ENCODE data around the gene IFIT2.
"Not testable (repeated sequence)": the region's sequence is repeated elsewhere in the genome, so short reads cannot be mapped to it uniquely, and the experiment has no call there.

The IFIT2 gene

DNA sequence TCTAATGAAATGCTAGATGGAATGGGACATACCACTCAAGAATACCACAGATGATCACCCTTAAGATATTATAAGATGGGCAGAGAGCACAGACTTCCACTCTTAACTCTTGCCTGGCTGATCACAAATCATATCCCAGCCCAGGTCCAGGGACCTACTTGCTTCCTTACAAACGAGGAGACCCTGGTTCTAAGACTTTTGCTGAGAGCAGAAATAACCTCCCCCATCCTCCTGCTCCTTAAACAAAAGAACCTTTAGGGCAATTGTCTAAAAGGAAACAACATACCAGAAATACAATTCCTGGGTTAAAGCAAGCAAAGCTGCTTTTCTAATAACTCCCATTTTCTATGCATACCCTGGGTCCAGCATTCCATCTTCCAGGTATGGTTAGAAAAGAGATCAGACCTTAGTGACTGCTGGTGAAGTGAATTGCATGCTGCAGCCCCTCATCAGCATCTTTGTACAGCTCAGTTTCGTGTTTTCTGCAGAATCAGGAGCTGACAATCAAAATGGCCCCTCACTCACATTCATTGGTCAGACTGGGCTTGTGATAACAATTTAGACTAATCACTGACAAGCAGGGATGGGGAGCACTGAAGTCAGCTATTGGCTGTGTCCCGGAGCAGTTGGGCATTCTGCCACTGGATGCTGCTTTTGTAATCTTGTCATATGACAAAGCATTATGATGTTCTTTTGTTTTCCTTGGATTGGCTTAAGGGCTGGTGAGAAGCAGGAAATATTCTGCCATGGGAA is 40.5 kb downstream of the IFIT2 start:
- no peak for DNase-seq (ENCODE audit: low spot score)

DNA sequence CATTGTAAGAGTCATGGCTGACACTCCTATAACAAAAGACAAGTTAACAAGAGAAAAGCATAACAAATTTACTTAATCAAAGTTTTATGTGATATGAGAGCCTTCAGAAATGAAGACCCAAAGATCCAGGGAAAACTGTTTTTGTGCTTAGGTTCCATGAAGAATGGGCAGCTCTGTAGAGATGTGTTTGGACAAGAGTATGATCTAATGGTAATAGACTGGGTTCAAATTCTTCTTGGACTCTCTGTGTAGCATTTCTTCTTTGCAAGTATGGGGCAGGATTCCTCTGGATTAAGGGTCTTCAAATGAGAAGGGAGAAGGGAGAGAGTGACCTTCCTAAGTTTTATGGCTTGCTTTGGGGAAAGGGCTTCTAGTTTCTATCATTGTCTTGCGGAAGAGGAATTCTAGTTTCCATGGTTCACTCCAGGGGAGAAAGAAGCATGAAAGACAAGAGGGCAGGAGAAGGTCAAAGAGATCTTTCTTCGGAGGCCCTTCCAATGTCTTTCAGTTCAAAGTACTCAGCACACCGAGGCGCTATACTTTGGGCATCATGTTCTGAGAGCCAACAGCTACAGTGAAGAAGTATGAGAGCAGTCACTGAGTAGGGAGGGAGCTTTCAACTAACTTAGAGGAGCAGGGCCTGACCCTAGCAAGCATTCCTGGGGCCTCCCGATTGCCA is 41.4 kb downstream of the IFIT2 start:
- no peak for DNase-seq (ENCODE audit: low spot score)

DNA sequence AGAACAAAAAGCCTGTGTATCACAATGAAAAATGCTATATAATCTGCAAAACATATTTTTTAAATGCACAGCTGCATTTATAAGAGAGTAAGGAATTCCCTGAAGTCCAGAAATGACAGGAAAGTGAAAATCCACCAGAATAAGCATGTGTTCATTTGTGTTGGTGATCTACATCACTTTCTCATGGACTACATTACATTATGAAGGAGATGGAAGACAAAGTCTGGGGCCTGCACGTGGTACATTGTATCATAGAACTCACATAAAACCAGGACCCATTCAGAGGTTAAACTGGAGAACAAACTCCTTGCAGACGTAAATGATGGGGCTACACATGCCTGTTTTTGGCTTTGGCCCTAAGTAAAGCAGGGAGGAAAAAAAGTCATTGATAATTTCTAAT is 42.3 kb downstream of the IFIT2 start:
- no peak for DNase-seq (ENCODE audit: low spot score)

DNA sequence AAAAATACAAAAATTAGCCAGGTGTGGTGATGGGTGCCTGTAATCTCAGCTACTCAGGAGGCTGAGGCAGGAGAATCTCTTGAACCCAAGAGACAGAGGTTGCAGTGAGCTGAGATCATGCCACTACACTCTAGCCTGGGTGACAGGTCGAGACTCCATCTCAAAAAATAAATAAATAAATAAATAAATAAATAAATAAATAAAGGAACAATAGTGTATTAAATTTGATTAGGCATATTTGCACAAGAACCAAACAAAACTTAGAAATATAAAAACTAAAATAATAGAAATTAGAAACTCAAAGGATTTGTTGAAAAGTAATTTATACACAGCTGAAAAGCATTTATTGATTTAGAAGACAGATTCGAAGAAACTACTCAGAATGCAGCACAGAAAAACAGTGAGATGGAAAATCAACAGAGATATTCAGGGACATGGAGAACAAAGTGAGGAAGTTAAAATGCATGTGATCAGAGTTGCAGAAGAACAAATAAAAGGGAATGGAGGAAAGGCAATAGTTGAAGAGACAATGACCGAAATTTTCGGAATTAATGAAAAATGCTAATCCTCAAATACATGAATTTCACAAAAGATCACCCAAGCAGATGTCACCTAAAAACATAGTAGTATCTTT is 43.6 kb downstream of the IFIT2 start:
- no peak for DNase-seq (ENCODE audit: low spot score)

DNA sequence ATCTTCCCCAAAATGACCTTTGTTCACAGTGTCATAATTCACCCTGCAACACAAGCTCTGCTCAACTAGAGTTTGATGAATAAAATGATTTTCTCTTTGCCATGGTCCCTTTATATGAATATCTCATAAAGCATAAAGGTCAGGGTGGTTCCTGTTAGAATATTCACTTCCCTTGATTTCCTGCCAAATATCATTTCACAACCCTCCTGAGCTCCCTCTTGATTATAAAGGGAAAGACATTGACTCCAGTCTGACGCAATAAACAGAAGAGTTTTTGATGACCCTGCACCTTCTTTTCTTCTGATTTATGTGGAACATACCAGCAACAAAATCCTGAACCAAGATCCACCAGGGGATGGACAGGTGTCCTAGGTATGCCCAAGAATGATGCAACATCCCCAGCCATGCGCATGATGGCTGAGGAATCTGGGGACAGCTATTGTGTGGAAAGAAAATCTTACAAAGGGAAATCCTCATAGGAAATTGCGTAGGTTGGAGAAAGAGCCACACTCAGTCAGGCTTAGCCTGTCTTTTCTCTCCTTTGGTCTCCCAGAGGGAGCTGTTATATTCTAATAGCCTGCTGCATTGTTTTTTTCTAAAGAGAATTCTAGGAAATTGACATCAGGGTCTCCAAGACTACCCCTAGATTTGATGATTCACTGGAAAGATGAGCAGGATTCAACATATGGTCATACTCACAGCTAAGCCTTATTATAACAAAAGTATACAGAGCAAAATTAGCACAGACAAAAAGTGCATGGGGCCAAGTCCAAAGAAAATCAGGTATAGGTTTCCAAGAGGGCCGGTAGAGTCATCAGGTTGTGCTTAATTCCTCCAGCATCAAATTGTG is 44.8 kb downstream of the IFIT2 start:
- no peak for DNase-seq (ENCODE audit: low spot score)

DNA sequence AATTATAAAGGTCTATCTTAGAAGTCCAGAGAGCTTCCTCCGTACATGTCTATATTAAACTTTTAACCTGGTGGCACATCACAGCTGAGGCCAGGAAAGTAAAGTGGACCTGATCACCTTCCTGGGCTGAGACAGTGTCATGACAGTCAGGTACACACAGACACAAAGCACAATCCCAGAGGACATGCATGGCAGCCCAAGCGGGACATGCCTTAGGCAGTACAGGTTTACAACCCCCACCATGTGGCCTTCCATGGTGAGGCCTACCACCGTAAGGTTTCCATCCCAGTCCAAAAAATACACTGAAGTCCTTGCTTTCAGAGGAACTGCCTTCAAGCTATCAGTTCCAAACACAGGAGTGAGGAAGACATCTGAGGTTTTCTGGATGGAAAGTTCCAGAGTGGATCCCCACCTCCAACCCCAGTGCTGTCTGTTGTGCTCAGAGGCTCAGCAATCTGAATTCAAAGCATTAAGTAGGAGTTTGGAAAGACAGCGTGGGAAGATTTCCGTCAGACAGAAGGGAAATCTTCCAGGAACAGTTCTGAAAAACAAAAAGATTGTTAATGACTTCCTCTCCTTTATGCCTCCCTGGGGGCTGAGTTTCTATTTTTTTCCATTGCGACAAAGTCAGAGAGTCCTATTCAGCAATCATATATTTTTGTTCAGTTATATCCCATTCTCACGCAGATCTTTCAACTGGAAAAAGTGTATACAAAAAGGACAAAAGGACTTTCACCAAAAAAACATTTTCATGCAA is 46.0 kb downstream of the IFIT2 start:
- DNase-seq (ENCODE audit: low spot score) = no peak

DNA sequence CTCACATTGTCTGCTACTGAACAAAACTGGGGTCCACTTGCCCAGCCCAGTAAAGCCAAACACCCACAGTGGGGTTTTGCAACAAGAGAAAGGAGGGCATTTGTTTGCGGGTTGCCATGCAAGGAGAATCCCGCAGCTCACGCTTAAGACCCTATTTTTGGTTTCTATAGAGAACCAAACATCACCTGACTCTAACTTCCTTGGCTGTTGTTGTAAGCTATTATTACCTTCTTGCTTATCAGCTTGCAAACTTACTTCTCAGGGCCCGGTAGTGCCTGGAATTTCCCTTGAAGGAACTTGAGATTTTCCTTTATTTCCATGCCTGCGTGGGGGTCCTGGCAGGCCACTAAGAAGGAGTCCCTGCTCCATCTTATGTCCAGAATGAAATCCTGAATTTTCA is 46.6 kb downstream of the IFIT2 start:
- no peak for DNase-seq (ENCODE audit: low spot score)

DNA sequence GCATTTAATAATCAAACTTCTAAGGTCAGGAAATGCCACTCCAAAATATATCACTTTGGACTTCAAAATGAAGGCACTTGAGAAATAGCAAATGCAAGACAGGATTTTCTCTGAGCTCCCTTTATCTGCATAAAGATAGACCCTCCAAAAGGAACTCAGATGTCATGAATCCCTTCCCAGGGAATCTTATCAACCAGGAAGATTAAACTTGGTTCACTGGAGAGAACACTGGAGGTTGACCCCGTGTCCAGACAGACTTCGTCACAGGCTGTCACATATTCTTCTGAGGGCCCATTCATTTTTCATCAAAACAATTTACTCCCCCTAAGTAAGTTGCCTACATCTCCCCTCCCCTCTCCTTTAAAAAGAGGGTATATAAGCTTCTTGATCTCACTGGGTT is 47.1 kb downstream of the IFIT2 start:
- DNase-seq (ENCODE audit: low spot score) = no peak

DNA sequence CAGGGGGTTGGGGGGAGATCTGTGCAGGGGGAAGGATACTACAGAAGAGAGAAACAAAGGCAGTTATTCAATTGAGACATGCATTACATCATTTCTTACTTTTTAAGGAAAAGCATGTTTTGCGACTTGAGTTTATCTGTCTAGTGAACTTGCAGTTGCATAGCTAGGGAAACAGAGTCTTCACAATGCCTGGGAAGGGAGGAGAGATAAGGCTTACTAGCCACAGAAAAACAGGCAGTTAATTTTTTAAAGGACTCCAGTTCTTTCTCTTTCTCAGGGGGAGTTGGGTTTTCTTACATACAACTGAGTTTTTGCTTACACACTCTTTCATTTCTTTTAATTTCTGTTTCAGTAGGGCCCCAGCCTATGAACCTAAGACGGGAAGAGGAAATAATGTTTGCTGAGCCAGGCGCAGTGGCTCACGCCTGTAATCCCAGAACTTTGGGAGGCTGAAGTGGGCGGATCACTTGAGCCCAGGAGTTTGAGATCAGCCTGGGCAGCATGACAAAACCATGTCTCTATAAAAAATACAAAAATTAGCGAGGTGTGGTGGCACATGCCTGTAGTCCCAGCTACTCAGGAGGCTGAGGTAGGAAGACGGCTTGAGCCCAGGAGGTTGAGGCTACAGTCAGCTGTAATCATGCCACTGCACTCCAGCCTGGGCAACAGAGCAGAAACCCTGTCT is 48.9 kb downstream of the IFIT2 start:
- DNase-seq (ENCODE audit: low spot score) = not testable (repeated sequence)

DNA sequence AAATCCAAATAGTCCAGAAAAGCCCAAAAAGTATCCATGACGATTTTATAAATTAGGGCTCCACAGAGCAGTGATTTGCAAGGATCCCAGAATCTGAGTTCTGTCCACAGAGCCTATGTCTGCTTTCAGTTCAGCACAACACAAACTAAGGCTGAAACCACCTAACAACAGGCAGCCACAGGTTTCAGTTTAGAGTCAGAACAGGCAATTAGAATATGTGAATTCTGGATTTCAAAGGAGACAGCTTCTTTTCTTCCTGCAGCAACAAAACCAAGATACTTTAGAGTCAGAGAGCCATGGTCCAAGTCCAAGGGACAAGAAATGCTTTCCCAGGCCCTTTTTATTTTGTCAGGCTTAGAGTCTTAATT is 49.5 kb downstream of the IFIT2 start:
- DNase-seq (ENCODE audit: low spot score) = peak; percentile 58

DNA sequence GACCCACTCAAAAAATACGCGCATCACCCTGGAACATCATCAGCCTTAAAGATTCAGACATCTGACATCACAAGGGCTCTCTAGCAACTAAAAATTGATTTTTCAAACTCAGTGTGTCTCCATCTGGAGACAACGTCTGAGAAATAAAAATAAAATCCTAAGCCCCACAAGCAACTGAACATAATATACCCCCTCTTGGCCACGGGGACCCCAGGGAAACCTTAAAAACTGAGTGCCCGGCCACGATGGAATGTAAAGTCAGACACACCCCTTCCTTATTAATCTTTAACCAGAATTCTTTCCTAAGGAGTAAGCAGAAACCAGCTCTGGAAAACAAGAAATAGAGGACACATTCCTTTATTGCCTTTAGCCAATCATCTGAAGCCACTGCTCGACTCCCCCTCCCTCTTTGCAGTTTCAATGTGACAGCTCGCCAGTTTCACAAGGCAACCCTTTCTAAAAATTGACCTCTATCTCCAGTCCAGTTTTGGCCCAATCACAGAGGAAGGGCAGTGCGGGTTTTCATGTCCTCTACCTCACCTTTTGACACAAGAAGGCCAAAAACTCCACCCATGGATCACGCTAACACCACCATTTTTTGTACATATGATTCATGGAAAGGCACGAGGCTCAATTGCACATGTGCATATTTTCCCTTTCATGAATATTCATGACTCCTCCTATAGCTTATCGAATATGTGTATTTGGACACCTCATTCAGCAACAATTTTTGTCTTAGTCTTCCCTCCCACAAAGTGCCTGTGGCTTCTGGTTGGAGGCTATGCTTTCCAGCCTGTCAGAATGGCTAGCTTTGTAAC is 50.1 kb downstream of the IFIT2 start:
- DNase-seq (ENCODE audit: low spot score) = no peak

DNA sequence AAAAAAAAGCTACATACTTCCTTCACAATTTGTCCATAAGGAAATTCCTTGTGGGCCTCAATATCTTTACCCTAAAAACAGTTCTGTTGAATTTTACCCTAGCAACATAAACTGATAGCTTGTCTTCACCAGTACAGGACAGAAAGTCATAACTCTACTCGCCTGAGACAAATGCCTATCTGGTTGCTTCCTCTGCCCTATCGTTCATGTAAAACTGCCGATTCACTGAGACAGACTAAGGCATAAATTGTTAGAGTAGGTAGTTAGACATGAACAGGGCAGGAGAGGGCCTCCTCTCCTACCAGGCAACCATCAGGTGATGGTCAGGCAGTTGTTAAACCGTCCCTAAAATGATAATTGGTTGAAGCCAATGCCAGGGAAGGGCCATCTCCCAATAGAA is 51.0 kb downstream of the IFIT2 start:
- DNase-seq (ENCODE audit: low spot score) = no peak

DNA sequence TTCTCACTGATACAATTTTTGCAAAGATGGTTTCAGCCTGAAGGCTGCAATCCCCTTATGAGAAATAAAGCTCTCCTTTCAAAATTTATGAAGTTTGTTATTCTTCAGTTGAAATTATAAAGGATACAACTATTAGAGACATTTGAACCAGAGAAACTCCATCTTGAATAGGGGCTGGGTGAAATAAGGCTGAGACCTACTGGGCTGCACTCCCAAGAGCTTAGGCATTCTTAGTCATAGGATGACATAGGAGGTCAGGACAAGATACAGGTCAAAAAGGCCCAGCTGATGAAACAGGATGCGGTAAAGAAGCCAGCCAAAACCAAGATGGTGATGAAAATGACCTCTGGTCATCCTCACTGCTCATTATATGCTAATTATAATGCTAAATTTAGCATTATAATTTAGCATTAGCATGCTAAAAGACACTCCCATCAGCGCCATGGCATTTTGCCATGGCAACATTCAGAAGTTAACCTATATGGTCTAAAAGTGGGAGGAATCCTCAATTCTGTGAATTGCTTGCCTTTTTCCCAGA is 53.6 kb downstream of the IFIT2 start:
- no peak for DNase-seq (ENCODE audit: low spot score)

DNA sequence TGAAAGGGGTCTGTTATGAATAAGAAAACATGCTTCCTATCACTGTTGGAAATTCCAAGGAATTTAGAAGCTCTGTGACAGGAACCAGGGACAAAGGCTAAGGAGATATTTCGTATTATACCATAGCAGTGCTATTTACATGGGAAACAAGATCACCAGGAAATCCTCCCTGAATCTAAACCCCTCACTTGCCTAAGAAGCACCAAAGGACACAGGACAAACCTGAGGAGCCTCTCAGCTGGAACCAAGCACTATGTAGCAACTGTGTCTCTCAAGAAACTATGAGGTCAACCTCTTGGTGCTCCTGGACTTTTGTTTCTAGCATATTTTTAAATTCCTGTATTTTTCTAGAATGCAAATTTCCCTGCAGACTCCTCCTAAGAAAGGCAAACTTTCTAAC is 55.2 kb downstream of the IFIT2 start:
- no peak for DNase-seq (ENCODE audit: low spot score)

DNA sequence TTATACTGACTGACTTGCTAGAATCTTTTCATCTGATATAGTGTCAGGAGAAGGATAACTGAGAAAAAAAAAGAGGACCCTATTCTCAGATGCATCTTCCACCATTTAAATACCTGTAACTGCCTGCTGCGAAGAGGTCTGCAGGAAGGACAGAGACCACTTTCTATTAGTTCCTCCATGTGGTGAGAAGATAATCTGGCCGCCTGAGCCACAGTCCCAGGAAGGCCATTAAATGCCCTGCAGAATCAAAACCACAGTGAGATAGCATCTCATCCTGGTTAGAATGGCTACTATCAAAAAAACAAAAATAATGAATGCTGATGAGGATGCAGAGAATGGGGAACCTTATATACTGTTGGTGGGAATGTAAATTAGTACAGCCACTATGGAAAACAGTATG is 56.1 kb downstream of the IFIT2 start:
- no peak for DNase-seq (ENCODE audit: low spot score)

Data from activated CD4-positive, alpha-beta T cell treated with anti-CD3 and anti-CD28 coated beads, Interleukin-2, Interleukin-4, amounts not matched to agents 100 ng/mL and 50 ng/mL, durations not matched to agents 16 hours and 8 hours (primary cell).